ENCODE data around the gene BEND6. TPM values are rescaled to one million over a fixed set of nuclear protein-coding genes. Genes with fewer than 3 reads are reported as not detected.

The BEND6 gene
- total and polyA plus RNA-seq, 10 of the 15 experiments (the other 5 are each of a cell fraction or from before 2014, with no cell fraction given), result 0.79 to 2.8 (median 1.6) TPM

- TF ChIP-seq RAD21 (IDR thresholded peaks at IDR 0.05; ENCODE audit: insufficient read depth, low read depth, low read length), result no peak
- TF ChIP-seq STAT3 (IDR thresholded peaks at IDR 0.05; ENCODE audit: low read depth, low read length), result no peak
- no peak for TF ChIP-seq PAX5 (IDR thresholded peaks at IDR 0.05; ENCODE audit: borderline replicate concordance, low read depth, low read length)
- TF ChIP-seq CREM (IDR thresholded peaks at IDR 0.05; ENCODE audit: low read depth), result no peak
- no peak for TF ChIP-seq ETV6 (conservative IDR thresholded peaks at IDR 0.05 in 1 of 2, IDR thresholded peaks at IDR 0.05 in 1 of 2; ENCODE audit: borderline replicate concordance in 1 of 2, low read depth in 1 of 2)
- TF ChIP-seq CHD2 (IDR thresholded peaks at IDR 0.05; ENCODE audit: borderline replicate concordance, low read depth, low read length), result no peak
Measured at GRCh38 chr6:56986611-56987010, 31.7 kb downstream of the BEND6 start (continued).

DNA sequence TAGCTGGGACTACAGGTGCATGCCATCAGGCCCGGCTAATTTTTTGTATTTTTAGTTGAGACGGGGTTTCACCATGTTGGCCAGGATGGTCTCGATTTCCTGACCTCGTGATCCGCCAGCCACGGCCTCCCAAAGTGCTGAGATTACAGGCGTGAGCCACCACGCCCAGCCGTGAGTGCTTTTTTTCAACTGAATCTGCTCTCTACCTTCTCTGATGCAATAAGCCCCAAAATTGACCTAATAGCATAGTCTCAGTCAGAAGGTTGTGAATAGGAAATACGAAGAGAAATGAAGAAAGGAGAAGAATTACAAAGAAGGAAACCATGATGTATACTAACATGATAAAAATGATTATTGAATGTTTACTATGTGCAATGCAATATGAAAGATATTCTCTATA lies 33.2 kb downstream of the BEND6 start:
- intact Hi-C loops (cut with micrococcal nuclease; ENCODE audit: unreplicated experiment), result no loop called here
- WGBS (ENCODE audit: insufficient coverage, insufficient replicate concordance, low lambda C conversion rate, missing lambda C conversion rate), result 72% methylated on average over 9 of the region's 10 CpGs

More for the DNA sequence above, 33.2 kb downstream of the BEND6 start:
- Histone ChIP-seq H4K20me1 (ENCODE audit: control insufficient read depth, insufficient read depth) (no peaks in the 10 kb centered on the region), H2AFZ (ENCODE audit: control insufficient read depth, low read depth, low read length) (no peak overlapping the region), H3K4me1 (ENCODE audit: control insufficient read depth, insufficient read depth, low read length) (no peaks in the 10 kb centered on the region), H3K4me2 (ENCODE audit: control insufficient read depth, insufficient read depth) (no peak overlapping the region), H3K36me3 (ENCODE audit: control insufficient read depth in 2 of 2, insufficient read depth in 2 of 2, low read length in 1 of 2) (no peaks in the 10 kb centered on the region), H3K27me3 (replicated peaks in 1 of 2; ENCODE audit: control insufficient read depth in 2 of 2, insufficient read depth in 2 of 2, low read length in 1 of 2) (no peaks in the 10 kb centered on the region), H3K27ac (ENCODE audit: control insufficient read depth, insufficient read depth) (no peak overlapping the region), H3K4me3 (no peak overlapping the region), H3K79me2 (ENCODE audit: control insufficient read depth, insufficient read depth, low read length) (no peaks in the 10 kb centered on the region), H3K9me3 (replicated peaks; ENCODE audit: control insufficient read depth, insufficient read depth, low read length) (no peaks in the 10 kb centered on the region), H3K9ac (ENCODE audit: control insufficient read depth, insufficient read depth, low read length) (no peak overlapping the region)
- FAIRE-seq, result no peak
- ATAC-seq, result no peak
- in situ Hi-C loops (cut with MboI), result no loop called here
- BruUV-seq (replicated peaks), result no TSS peak
- ChIA-PET RAD21 (ENCODE audit: unreplicated experiment) (no interaction called here), SMC1A (ENCODE audit: uncharacterized antibody, unreplicated experiment) (no interaction called here), CTCF (no interaction called here), POLR2A (no interaction called here)
- no peak for DNase-seq (ENCODE audit: low read depth, low spot score)
- TF ChIP-seq HDAC2 (IDR thresholded peaks at IDR 0.05), result no peak
- TF ChIP-seq CHD1 (IDR thresholded peaks at IDR 0.05; ENCODE audit: low read depth, low read length), result no peak
- TF ChIP-seq, protein P1, sequence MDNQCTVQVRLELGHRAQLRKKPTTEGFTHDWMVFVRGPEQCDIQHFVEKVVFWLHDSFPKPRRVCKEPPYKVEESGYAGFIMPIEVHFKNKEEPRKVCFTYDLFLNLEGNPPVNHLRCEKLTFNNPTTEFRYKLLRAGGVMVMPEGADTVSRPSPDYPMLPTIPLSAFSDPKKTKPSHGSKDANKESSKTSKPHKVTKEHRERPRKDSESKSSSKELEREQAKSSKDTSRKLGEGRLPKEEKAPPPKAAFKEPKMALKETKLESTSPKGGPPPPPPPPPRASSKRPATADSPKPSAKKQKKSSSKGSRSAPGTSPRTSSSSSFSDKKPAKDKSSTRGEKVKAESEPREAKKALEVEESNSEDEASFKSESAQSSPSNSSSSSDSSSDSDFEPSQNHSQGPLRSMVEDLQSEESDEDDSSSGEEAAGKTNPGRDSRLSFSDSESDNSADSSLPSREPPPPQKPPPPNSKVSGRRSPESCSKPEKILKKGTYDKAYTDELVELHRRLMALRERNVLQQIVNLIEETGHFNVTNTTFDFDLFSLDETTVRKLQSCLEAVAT (IDR thresholded peaks at IDR 0.05), result no peak
- no peak for TF ChIP-seq ZNF217 (IDR thresholded peaks at IDR 0.05)
- TF ChIP-seq IKZF1 (conservative IDR thresholded peaks at IDR 0.05), result no peak
- TF ChIP-seq BRCA1 (IDR thresholded peaks at IDR 0.05; ENCODE audit: low read depth, low read length), result no peak
- TF ChIP-seq, protein P2, sequence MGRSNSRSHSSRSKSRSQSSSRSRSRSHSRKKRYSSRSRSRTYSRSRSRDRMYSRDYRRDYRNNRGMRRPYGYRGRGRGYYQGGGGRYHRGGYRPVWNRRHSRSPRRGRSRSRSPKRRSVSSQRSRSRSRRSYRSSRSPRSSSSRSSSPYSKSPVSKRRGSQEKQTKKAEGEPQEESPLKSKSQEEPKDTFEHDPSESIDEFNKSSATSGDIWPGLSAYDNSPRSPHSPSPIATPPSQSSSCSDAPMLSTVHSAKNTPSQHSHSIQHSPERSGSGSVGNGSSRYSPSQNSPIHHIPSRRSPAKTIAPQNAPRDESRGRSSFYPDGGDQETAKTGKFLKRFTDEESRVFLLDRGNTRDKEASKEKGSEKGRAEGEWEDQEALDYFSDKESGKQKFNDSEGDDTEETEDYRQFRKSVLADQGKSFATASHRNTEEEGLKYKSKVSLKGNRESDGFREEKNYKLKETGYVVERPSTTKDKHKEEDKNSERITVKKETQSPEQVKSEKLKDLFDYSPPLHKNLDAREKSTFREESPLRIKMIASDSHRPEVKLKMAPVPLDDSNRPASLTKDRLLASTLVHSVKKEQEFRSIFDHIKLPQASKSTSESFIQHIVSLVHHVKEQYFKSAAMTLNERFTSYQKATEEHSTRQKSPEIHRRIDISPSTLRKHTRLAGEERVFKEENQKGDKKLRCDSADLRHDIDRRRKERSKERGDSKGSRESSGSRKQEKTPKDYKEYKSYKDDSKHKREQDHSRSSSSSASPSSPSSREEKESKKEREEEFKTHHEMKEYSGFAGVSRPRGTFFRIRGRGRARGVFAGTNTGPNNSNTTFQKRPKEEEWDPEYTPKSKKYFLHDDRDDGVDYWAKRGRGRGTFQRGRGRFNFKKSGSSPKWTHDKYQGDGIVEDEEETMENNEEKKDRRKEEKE (IDR thresholded peaks at IDR 0.05), result no peak
